ENCODE measurements around the gene DYRK3. TPM values are rescaled to one million over a fixed set of nuclear protein-coding genes. Genes with fewer than 3 reads are reported as not detected.
A peak's percentile ranks its signal among the peaks of the same experiment; 100 is the strongest.

The DYRK3 gene
- total and polyA plus RNA-seq, 10 of the 15 experiments (the other 5 are each of a cell fraction or from before 2014, with no cell fraction given), result 1.6 to 12.9 (median 10.3) TPM

DNA sequence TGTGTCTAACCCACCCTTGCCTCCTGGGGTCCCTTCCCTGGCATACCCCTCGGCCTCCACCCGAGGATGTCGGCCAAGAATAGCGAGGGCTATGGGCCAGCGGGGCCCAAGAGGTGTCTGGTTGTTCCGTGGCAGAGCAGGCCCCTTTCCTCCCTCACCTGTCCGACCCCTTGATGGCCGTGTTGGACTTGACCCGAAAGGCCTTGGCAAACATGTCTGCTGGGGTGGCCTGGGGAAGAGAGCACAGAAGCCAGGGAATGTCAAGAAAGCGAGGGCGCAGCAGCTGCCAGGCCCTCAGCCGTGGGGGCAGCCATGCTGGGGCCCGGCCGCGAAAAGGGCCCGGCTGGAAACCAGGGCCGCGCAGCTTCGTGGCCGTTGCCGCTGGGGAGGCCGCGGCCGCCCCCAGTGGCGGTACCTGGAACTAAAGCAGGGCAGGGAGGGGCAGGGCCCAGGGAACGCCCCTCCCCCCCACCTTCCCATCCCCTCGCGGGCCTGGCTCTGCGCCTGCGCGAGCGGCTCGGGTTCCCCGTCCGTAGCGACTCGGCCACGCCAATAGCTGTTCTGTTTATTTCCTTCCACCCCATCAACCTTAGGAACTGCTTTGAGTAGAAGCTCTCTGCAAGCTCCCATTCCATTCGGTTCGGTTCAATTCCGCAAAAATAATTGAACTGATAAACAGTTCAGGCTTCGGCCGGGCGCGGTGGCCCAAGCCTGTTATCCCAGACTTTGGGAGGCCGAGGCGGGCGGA, 23.0 kb upstream of the DYRK3 start, which contains the start of gene EIF2D (continued):
- TF ChIP-seq ESRRA (IDR thresholded peaks at IDR 0.05; ENCODE audit: low read length) (peak; percentile 89), PAX8 (IDR thresholded peaks at IDR 0.05) (no peak), TBL1XR1 (IDR thresholded peaks at IDR 0.05; ENCODE audit: low read depth, low read length) (peak; percentile 80; the same call in 1 of the 2 replicates), RELA (IDR thresholded peaks at IDR 0.05; ENCODE audit: borderline replicate concordance, partially characterized antibody) (peak; percentile 94), SP1 (IDR thresholded peaks at IDR 0.05; ENCODE audit: low read depth, low read length) (peak; percentile 83), FOS (IDR thresholded peaks at IDR 0.05; ENCODE audit: borderline replicate concordance, extremely low read depth, insufficient read length) (no peak), STAT3 (IDR thresholded peaks at IDR 0.05; ENCODE audit: low read depth, low read length) (no peak), ZZZ3 (IDR thresholded peaks at IDR 0.05; ENCODE audit: control insufficient read depth, insufficient read length, low read depth) (no peak), EP300 (IDR thresholded peaks at IDR 0.05; ENCODE audit: borderline replicate concordance in 1 of 2, control insufficient read depth in 1 of 2, low read depth in 2 of 2, low read length in 2 of 2) (peak in 1 of 2 experiments; percentile 37; a peak in 1 of 4 replicates)
- TF ChIP-seq, protein P1, sequence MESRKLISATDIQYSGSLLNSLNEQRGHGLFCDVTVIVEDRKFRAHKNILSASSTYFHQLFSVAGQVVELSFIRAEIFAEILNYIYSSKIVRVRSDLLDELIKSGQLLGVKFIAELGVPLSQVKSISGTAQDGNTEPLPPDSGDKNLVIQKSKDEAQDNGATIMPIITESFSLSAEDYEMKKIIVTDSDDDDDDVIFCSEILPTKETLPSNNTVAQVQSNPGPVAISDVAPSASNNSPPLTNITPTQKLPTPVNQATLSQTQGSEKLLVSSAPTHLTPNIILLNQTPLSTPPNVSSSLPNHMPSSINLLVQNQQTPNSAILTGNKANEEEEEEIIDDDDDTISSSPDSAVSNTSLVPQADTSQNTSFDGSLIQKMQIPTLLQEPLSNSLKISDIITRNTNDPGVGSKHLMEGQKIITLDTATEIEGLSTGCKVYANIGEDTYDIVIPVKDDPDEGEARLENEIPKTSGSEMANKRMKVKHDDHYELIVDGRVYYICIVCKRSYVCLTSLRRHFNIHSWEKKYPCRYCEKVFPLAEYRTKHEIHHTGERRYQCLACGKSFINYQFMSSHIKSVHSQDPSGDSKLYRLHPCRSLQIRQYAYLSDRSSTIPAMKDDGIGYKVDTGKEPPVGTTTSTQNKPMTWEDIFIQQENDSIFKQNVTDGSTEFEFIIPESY (IDR thresholded peaks at IDR 0.05), result 0 out of 2 replicates have a peak, but pooled peaks have one; percentile 46
- TF ChIP-seq, protein P2, sequence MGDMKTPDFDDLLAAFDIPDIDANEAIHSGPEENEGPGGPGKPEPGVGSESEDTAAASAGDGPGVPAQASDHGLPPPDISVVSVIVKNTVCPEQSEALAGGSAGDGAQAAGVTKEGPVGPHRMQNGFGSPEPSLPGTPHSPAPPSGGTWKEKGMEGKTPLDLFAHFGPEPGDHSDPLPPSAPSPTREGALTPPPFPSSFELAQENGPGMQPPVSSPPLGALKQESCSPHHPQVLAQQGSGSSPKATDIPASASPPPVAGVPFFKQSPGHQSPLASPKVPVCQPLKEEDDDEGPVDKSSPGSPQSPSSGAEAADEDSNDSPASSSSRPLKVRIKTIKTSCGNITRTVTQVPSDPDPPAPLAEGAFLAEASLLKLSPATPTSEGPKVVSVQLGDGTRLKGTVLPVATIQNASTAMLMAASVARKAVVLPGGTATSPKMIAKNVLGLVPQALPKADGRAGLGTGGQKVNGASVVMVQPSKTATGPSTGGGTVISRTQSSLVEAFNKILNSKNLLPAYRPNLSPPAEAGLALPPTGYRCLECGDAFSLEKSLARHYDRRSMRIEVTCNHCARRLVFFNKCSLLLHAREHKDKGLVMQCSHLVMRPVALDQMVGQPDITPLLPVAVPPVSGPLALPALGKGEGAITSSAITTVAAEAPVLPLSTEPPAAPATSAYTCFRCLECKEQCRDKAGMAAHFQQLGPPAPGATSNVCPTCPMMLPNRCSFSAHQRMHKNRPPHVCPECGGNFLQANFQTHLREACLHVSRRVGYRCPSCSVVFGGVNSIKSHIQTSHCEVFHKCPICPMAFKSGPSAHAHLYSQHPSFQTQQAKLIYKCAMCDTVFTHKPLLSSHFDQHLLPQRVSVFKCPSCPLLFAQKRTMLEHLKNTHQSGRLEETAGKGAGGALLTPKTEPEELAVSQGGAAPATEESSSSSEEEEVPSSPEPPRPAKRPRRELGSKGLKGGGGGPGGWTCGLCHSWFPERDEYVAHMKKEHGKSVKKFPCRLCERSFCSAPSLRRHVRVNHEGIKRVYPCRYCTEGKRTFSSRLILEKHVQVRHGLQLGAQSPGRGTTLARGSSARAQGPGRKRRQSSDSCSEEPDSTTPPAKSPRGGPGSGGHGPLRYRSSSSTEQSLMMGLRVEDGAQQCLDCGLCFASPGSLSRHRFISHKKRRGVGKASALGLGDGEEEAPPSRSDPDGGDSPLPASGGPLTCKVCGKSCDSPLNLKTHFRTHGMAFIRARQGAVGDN (IDR thresholded peaks at IDR 0.05), result peak; percentile 78
- TF ChIP-seq, protein P3, sequence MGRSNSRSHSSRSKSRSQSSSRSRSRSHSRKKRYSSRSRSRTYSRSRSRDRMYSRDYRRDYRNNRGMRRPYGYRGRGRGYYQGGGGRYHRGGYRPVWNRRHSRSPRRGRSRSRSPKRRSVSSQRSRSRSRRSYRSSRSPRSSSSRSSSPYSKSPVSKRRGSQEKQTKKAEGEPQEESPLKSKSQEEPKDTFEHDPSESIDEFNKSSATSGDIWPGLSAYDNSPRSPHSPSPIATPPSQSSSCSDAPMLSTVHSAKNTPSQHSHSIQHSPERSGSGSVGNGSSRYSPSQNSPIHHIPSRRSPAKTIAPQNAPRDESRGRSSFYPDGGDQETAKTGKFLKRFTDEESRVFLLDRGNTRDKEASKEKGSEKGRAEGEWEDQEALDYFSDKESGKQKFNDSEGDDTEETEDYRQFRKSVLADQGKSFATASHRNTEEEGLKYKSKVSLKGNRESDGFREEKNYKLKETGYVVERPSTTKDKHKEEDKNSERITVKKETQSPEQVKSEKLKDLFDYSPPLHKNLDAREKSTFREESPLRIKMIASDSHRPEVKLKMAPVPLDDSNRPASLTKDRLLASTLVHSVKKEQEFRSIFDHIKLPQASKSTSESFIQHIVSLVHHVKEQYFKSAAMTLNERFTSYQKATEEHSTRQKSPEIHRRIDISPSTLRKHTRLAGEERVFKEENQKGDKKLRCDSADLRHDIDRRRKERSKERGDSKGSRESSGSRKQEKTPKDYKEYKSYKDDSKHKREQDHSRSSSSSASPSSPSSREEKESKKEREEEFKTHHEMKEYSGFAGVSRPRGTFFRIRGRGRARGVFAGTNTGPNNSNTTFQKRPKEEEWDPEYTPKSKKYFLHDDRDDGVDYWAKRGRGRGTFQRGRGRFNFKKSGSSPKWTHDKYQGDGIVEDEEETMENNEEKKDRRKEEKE (IDR thresholded peaks at IDR 0.05), result no peak
- TF ChIP-seq, protein P4, sequence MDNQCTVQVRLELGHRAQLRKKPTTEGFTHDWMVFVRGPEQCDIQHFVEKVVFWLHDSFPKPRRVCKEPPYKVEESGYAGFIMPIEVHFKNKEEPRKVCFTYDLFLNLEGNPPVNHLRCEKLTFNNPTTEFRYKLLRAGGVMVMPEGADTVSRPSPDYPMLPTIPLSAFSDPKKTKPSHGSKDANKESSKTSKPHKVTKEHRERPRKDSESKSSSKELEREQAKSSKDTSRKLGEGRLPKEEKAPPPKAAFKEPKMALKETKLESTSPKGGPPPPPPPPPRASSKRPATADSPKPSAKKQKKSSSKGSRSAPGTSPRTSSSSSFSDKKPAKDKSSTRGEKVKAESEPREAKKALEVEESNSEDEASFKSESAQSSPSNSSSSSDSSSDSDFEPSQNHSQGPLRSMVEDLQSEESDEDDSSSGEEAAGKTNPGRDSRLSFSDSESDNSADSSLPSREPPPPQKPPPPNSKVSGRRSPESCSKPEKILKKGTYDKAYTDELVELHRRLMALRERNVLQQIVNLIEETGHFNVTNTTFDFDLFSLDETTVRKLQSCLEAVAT (IDR thresholded peaks at IDR 0.05), result peak; percentile 75; the same call in 1 of the 2 replicates
- TF ChIP-seq, protein P5, sequence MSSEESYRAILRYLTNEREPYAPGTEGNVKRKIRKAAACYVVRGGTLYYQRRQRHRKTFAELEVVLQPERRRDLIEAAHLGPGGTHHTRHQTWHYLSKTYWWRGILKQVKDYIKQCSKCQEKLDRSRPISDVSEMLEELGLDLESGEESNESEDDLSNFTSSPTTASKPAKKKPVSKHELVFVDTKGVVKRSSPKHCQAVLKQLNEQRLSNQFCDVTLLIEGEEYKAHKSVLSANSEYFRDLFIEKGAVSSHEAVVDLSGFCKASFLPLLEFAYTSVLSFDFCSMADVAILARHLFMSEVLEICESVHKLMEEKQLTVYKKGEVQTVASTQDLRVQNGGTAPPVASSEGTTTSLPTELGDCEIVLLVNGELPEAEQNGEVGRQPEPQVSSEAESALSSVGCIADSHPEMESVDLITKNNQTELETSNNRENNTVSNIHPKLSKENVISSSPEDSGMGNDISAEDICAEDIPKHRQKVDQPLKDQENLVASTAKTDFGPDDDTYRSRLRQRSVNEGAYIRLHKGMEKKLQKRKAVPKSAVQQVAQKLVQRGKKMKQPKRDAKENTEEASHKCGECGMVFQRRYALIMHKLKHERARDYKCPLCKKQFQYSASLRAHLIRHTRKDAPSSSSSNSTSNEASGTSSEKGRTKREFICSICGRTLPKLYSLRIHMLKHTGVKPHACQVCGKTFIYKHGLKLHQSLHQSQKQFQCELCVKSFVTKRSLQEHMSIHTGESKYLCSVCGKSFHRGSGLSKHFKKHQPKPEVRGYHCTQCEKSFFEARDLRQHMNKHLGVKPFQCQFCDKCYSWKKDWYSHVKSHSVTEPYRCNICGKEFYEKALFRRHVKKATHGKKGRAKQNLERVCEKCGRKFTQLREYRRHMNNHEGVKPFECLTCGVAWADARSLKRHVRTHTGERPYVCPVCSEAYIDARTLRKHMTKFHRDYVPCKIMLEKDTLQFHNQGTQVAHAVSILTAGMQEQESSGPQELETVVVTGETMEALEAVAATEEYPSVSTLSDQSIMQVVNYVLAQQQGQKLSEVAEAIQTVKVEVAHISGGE (CRISPR knock-in tag; IDR thresholded peaks at IDR 0.05), result peak; percentile 96
